Measurements from ENCODE around the gene SLC26A5.

DNA sequence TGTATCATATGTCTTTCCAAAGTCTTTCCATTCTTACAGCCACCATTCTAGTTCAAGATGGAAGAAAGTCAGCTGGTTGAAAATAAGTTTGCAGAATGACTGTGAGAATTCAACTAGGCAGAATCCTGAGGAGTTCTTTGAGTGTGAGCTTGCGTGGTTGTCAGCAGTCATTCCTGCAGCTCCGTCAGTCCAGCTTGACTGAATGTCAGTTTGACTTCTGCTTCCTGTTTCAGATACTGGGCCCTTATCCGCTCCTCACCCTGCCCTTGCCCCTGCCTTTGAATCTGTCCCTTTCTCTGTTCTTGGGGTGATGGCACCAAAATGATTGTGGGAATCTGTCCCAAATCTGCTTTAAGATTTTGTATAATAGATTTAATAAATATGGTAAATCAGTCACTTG is 27.8 kb downstream of the SLC26A5 start:
- TF ChIP-seq POLR2A (IDR thresholded peaks at IDR 0.05) = no peak
- TF ChIP-seq, protein P1, sequence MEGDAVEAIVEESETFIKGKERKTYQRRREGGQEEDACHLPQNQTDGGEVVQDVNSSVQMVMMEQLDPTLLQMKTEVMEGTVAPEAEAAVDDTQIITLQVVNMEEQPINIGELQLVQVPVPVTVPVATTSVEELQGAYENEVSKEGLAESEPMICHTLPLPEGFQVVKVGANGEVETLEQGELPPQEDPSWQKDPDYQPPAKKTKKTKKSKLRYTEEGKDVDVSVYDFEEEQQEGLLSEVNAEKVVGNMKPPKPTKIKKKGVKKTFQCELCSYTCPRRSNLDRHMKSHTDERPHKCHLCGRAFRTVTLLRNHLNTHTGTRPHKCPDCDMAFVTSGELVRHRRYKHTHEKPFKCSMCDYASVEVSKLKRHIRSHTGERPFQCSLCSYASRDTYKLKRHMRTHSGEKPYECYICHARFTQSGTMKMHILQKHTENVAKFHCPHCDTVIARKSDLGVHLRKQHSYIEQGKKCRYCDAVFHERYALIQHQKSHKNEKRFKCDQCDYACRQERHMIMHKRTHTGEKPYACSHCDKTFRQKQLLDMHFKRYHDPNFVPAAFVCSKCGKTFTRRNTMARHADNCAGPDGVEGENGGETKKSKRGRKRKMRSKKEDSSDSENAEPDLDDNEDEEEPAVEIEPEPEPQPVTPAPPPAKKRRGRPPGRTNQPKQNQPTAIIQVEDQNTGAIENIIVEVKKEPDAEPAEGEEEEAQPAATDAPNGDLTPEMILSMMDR (IDR thresholded peaks at IDR 0.05) = no peak
